ENCODE data around the gene TUBGCP4. TPM values are rescaled to one million over a fixed set of nuclear protein-coding genes. Genes with fewer than 3 reads are reported as not detected.

The TUBGCP4 gene
- total RNA-seq, 2 donors from 2014 or later: 13.5 to 13.8 TPM

- no peak overlapping the region for H3K27ac ChIP-seq
- H3K9me3 ChIP-seq: no peaks in the 10 kb centered on the region
- 74% methylated on average over 8 of the region's 8 CpGs for WGBS
- TF ChIP-seq CTCF (IDR thresholded peaks at IDR 0.05) (no peak), POLR2A (IDR thresholded peaks at IDR 0.05) (no peak), POLR2AphosphoS5 (IDR thresholded peaks at IDR 0.05) (no peak)
- peaks cover 0 to 9% of the 10 kb centered on the region in 2 donors for H3K36me3 ChIP-seq
- H3K27me3 ChIP-seq (replicated peaks; ENCODE audit: insufficient read depth): no peaks in the 10 kb centered on the region
- intact Hi-C loops (cut with DNase I): no loop called here
- DNase-seq (ENCODE audit: low spot score): no peak
- H3K4me1 ChIP-seq (replicated peaks): no peaks in the 10 kb centered on the region
- H3K4me3 ChIP-seq: no peak overlapping the region
These were observed 32.7 kb downstream of the TUBGCP4 start for GRCh38 chr15:43403616-43404015.

- no peak for DNase-seq (ENCODE audit: low spot score)
- H3K27ac ChIP-seq: no peak overlapping the region
- 78% methylated on average over 5 of the region's 5 CpGs for WGBS
- no peaks in the 10 kb centered on the region for H3K9me3 ChIP-seq
- H3K4me3 ChIP-seq: no peak overlapping the region
- no peaks in the 10 kb centered on the region for H3K27me3 ChIP-seq (replicated peaks; ENCODE audit: insufficient read depth)
- no peaks in the 10 kb centered on the region for H3K4me1 ChIP-seq (replicated peaks)
- no peak for TF ChIP-seq POLR2AphosphoS5 (IDR thresholded peaks at IDR 0.05)
- TF ChIP-seq POLR2A (IDR thresholded peaks at IDR 0.05): no peak
- no peak for TF ChIP-seq CTCF (IDR thresholded peaks at IDR 0.05)
- H3K36me3 ChIP-seq: peaks cover 0 to 9% of the 10 kb centered on the region in 2 donors
- intact Hi-C loops (cut with DNase I): no loop called here
These were observed 33.2 kb downstream of the TUBGCP4 start for GRCh38 chr15:43404130-43404529.

- Histone ChIP-seq H3K4me1 (replicated peaks) (no peaks in the 10 kb centered on the region), H3K36me3 (peaks cover 0 to 9% of the 10 kb centered on the region in 2 donors), H3K9me3 (no peaks in the 10 kb centered on the region), H3K4me3 (no peak overlapping the region), H3K27me3 (replicated peaks; ENCODE audit: insufficient read depth) (no peaks in the 10 kb centered on the region), H3K27ac (no peak overlapping the region)
- WGBS: 52% methylated on average over 2 of the region's 2 CpGs
- intact Hi-C loops (cut with DNase I): no loop called here
- TF ChIP-seq POLR2A (IDR thresholded peaks at IDR 0.05) (no peak), CTCF (IDR thresholded peaks at IDR 0.05) (no peak), POLR2AphosphoS5 (IDR thresholded peaks at IDR 0.05) (no peak)
- no peak for DNase-seq (ENCODE audit: low spot score)
These were observed 35.3 kb downstream of the TUBGCP4 start for GRCh38 chr15:43406189-43406588.

- 81% methylated on average over 2 of the region's 2 CpGs for WGBS
- Histone ChIP-seq H3K36me3 (peaks cover 0 to 9% of the 10 kb centered on the region in 2 donors), H3K4me3 (no peak overlapping the region), H3K9me3 (no peaks in the 10 kb centered on the region), H3K27me3 (replicated peaks; ENCODE audit: insufficient read depth) (no peaks in the 10 kb centered on the region), H3K4me1 (replicated peaks) (no peaks in the 10 kb centered on the region), H3K27ac (no peak overlapping the region)
- intact Hi-C loops (cut with DNase I): no loop called here
- TF ChIP-seq POLR2A (IDR thresholded peaks at IDR 0.05) (no peak), CTCF (IDR thresholded peaks at IDR 0.05) (no peak), POLR2AphosphoS5 (IDR thresholded peaks at IDR 0.05) (no peak)
- no peak for DNase-seq (ENCODE audit: low spot score)
These were observed 35.9 kb downstream of the TUBGCP4 start for GRCh38 chr15:43406808-43407207.

- intact Hi-C loops (cut with DNase I): no loop called here
- H3K36me3 ChIP-seq: peaks cover 0 to 13% of the 10 kb centered on the region in 2 donors
These were observed 37.9 kb downstream of the TUBGCP4 start for GRCh38 chr15:43408789-43409188.

More at GRCh38 chr15:43408789-43409188, 37.9 kb downstream of the TUBGCP4 start:
- no peaks in the 10 kb centered on the region for H3K27me3 ChIP-seq (replicated peaks; ENCODE audit: insufficient read depth)
- no peak for DNase-seq (ENCODE audit: low spot score)
- H3K4me1 ChIP-seq (replicated peaks): no peaks in the 10 kb centered on the region
- no peak overlapping the region for H3K27ac ChIP-seq
- 90% methylated on average over 4 of the region's 4 CpGs for WGBS
- no peak overlapping the region for H3K4me3 ChIP-seq
- TF ChIP-seq CTCF (IDR thresholded peaks at IDR 0.05) (no peak), POLR2A (IDR thresholded peaks at IDR 0.05) (no peak), POLR2AphosphoS5 (IDR thresholded peaks at IDR 0.05) (no peak)
- no peaks in the 10 kb centered on the region for H3K9me3 ChIP-seq
